ENCODE results near the gene POMGNT1. TPM values are rescaled to one million over a fixed set of nuclear protein-coding genes. Genes with fewer than 3 reads are reported as not detected.

The POMGNT1 gene
- total and polyA plus RNA-seq, 10 of the 15 experiments (the other 5 are each of a cell fraction or from before 2014, with no cell fraction given): 8.6 to 35.2 (median 29.5) TPM

GRCh38 chr1:46190539-46190938 is 7.7 kb downstream of the POMGNT1 start:
- BruUV-seq (replicated peaks): no TSS peak
- Histone ChIP-seq H3K36me3 (ENCODE audit: control insufficient read depth in 2 of 2, insufficient read depth in 2 of 2, low read length in 1 of 2) (peaks cover 5 to 7% of the 10 kb centered on the region in 2 experiments; a peak in 3 of 4 replicates), H3K9ac (ENCODE audit: control insufficient read depth, insufficient read depth, low read length) (no peak overlapping the region), H3K4me1 (ENCODE audit: control insufficient read depth, insufficient read depth, low read length) (no peaks in the 10 kb centered on the region), H3K9me3 (replicated peaks; ENCODE audit: control insufficient read depth, insufficient read depth, low read length) (no peaks in the 10 kb centered on the region), H3K79me2 (ENCODE audit: control insufficient read depth, insufficient read depth, low read length) (no peaks in the 10 kb centered on the region), H3K4me2 (ENCODE audit: control insufficient read depth, insufficient read depth) (no peak overlapping the region), H3K27ac (ENCODE audit: control insufficient read depth, insufficient read depth) (no peak overlapping the region), H4K20me1 (ENCODE audit: control insufficient read depth, insufficient read depth) (no peaks in the 10 kb centered on the region), H3K4me3 (no peak overlapping the region), H3K27me3 (replicated peaks in 1 of 2; ENCODE audit: control insufficient read depth in 2 of 2, insufficient read depth in 2 of 2, low read length in 1 of 2) (no peaks in the 10 kb centered on the region), H2AFZ (ENCODE audit: control insufficient read depth, low read depth, low read length) (no peak overlapping the region)
- CTCF ChIA-PET: no interaction called here
- SMC1A ChIA-PET (ENCODE audit: uncharacterized antibody, unreplicated experiment): no interaction called here
- no peak for DNase-seq (ENCODE audit: low read depth, low spot score)
- 68% methylated on average over 3 of the region's 3 CpGs for WGBS (ENCODE audit: insufficient coverage, insufficient replicate concordance, low lambda C conversion rate, missing lambda C conversion rate)
- in situ Hi-C loops (cut with MboI) (no loop called here), intact Hi-C loops (cut with micrococcal nuclease; ENCODE audit: unreplicated experiment) (no loop called here)
- no peak for TF ChIP-seq ZNF274 (IDR thresholded peaks at IDR 0.05; ENCODE audit: insufficient read depth, insufficient read length)
- no peak for TF ChIP-seq USF1 (IDR thresholded peaks at IDR 0.05; ENCODE audit: borderline replicate concordance, extremely low read length, insufficient read depth, low read depth, low read length)
- TF ChIP-seq, protein P1, sequence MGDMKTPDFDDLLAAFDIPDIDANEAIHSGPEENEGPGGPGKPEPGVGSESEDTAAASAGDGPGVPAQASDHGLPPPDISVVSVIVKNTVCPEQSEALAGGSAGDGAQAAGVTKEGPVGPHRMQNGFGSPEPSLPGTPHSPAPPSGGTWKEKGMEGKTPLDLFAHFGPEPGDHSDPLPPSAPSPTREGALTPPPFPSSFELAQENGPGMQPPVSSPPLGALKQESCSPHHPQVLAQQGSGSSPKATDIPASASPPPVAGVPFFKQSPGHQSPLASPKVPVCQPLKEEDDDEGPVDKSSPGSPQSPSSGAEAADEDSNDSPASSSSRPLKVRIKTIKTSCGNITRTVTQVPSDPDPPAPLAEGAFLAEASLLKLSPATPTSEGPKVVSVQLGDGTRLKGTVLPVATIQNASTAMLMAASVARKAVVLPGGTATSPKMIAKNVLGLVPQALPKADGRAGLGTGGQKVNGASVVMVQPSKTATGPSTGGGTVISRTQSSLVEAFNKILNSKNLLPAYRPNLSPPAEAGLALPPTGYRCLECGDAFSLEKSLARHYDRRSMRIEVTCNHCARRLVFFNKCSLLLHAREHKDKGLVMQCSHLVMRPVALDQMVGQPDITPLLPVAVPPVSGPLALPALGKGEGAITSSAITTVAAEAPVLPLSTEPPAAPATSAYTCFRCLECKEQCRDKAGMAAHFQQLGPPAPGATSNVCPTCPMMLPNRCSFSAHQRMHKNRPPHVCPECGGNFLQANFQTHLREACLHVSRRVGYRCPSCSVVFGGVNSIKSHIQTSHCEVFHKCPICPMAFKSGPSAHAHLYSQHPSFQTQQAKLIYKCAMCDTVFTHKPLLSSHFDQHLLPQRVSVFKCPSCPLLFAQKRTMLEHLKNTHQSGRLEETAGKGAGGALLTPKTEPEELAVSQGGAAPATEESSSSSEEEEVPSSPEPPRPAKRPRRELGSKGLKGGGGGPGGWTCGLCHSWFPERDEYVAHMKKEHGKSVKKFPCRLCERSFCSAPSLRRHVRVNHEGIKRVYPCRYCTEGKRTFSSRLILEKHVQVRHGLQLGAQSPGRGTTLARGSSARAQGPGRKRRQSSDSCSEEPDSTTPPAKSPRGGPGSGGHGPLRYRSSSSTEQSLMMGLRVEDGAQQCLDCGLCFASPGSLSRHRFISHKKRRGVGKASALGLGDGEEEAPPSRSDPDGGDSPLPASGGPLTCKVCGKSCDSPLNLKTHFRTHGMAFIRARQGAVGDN (IDR thresholded peaks at IDR 0.05): no peak
- no peak for TF ChIP-seq GATAD2B (conservative IDR thresholded peaks at IDR 0.05; ENCODE audit: low read depth)
- ATAC-seq: no peak
- POLR2A ChIA-PET: interaction anchor here (0.6 kb wide), 2 partner anchors 40 to 345 kb away, joined by 4 to 7 read pairs; no protein-coding TSS in a partner anchor
- RAD21 ChIA-PET (ENCODE audit: unreplicated experiment): no interaction called here
- FAIRE-seq: no peak
